HTR-8/SVneo (cell line): ENCODE data around the gene SLC2A5.

ENCODE experiments used
- DNase-seq: peaks from one replicate; pipeline ENCODE4 v3.0.0; 2011; ENCODE audit warnings: low spot score, mixed read lengths; ENCODE audit not compliant: insufficient read length
- FAIRE-seq: peaks from 2 replicates; lab custom pipeline; 2011; peaks lifted over from hg19 to GRCh38; lab: Jason Lieb, UNC

The SLC2A5 gene

DNA sequence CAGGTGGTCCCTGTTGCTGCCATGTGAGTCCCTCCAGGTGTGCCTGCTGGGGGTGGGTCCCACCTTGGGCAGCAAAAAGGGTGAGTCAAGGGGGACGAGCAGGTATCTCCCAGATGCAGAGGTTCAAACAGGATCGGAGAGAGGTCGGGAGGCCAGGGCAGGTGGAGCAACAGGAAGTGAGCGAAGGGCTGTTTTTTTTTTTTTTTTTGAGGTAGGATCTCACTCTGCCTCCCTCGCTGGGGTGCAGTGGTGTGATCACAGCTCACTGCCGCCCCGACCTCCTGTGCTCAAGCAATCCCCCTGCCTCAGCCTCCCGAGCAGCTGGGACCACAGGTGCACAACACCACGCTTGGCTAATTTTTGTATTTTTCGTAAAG lies 82.6 kb downstream of the SLC2A5 start:
- no peak for DNase-seq
- no peak for FAIRE-seq

DNA sequence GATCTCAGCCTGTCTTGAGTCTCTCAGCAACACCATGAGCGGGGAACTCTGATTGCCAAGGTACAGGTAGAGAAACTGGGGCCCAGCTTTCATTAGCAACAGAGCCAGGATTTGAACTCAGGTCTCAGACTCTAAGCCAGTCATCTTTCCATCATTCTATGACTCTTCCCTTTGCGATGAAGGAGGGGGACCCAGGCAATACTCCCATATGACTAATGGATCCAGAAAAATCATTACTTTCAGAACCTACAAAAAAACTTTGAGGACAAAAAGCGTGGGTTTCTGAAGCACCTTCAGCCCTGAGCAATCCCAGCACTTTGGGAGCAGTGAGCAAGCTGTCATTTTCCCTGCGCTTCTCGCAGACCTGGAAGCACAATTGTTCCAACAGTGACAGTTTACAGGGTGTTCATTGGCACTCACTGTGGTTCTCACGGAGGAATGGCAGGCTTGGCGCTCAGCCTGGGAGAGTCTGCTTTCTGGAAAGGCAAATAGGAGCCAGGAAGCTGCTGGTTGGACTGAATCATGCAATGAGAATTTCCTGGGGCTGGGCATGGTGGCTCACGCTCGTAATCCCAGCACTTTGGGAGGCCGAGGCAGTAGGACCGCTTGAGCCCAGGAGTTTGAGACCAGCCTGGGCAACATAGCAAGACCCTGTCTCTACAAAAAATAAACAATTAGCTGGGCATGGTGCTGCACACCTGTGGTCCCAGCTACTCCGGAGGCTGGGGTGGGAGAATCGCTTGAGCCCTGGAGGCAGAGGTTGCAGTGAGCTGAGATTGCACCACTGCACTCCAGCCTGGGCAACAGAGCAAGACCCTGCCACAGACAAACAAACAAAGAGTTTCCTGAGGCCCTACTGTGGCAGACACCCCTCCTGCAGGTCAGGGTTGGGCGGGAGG lies 83.3 kb downstream of the SLC2A5 start:
- no peak for FAIRE-seq
- peak; percentile 72 for DNase-seq
